Mucosa of gallbladder (tissue), 1 donor: ENCODE measurements around the gene VPS37C. TPM values are rescaled to one million over a fixed set of nuclear protein-coding genes. Genes with fewer than 3 reads are reported as not detected.
"Not testable (repeated sequence)": the region's sequence is repeated elsewhere in the genome, so short reads cannot be mapped to it uniquely, and the experiment has no call there.

Experiments used
- DNase-seq: peaks from one replicate; pipeline ENCODE4 v3.0.0-alpha.2; 2020; ENCODE audit warnings: low spot score
- total RNA-seq: library from RNA; stranded (reverse); gene quantifications from one replicate; pipeline ENCODE4 v1.2.1, GENCODE V29; 2021
- donor health status: DM: no; HTN: no; CAD: no.

Gene VPS37C
- total RNA-seq, 1 donor from 2014 or later = 34.5 TPM

DNA sequence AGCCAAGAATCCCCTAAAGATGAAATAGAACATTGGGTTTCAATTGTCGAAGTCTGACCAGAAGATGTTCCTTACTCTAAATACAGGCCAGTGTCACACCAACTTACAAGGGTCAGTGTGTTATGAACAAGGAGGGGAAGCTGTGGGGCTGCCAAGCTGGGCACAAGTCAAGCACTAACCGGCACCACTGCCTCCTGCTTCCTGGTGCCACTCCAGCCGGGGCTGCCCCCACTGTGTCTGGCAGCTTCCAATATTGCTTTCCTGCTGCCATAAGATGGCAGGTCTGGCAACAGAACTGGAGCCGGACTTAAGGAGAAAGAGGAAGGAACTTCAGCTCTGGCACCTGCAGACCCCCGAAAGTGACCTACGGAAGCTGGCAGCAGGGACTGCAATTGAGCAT is 13.7 kb upstream of the VPS37C start:
- DNase-seq = no peak

DNA sequence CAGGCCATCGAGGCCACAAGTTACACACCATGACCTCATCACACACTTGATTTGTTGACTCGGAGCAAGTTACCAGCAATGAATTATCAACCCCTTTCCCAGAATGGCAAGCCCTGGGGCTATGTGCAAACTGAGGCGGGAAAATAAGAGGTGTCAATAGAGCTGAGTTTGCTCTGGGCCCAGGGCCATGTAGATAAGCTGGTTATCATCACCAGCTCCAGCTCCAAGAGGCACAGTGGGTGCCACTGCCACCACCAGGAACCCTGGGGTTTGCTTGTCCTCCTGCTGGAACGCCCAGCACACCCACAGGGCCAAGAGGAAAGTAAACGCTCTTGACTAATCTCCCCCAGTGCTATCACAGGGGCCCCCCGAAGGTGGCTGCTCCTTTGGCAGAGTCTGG is 13.0 kb upstream of the VPS37C start:
- DNase-seq = no peak

DNA sequence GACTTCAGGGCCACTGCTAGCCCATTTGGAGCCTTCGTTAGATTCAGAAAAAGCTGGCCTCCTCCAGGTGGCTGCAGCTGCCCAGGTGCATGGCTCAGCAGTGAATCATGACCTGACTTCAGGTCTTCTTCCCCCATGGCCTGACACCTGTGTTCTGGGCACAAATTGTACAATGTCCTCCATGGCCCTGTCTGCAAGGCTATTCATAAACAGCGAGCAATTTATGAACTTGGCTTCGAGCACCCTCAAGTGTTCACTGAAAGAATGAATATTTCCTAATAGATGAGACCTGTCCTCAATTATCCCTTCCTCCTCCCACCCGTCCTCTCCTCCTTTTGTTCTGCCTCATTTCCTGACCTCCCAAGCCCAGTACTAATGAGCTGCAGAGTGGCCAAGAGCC is 12.2 kb upstream of the VPS37C start:
- DNase-seq = no peak

DNA sequence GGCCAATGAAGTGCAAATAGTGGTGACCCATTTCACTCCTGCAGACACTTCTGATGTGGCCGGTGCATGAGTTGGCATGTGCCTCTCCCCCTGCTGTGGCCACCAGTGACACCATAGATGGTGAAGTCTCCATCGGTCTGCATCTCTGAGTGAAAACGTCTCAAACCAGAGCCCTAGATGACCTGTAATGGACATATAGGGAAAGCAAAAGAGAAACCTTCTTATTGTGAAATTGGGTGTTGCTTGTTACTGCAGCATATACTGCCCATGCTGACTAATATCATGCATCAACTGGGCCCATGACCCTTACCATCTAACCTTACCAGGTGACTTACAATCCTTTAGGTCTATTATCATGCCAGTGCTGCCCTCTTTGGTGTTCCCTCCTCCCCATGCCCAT is 11.7 kb upstream of the VPS37C start:
- no peak for DNase-seq

DNA sequence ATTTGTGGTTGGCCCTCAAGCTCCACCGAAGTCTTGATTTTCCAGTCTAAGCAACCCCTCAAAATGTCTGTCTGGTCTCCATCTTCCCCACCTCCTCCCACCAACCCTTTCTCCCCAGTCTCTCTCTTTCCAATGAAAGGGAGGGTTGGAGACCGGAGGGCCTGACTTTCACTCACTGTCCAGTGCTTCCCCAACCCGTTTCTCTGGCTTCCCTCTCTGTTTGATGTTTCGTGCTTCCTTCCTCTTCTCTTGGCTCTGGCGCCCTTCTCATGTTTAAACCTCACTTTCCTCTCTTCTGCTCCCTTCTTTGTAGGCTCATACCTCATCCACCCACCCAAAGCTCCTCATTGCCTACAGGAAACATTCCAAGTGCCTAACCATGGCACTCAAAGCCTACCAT is 11.1 kb upstream of the VPS37C start:
- DNase-seq = no peak

DNA sequence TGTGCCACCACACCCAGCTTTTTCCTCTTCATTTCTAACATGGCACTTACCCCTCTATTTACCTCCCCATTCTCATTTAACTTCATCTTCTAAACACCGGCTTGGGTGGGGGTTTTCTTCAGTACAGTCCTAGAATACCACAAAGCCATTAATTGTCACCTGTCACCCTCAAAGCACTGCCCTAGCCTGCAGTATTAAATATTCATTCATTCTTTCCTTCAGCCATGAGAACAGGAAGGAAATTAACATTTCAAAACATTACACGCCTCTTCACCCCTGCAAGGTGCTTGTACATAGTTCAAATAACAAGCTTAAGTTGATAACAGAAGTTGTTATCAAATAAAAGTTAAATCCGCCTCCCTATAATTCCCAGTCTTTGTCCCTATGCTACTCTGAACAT is 10.7 kb upstream of the VPS37C start:
- no peak for DNase-seq

DNA sequence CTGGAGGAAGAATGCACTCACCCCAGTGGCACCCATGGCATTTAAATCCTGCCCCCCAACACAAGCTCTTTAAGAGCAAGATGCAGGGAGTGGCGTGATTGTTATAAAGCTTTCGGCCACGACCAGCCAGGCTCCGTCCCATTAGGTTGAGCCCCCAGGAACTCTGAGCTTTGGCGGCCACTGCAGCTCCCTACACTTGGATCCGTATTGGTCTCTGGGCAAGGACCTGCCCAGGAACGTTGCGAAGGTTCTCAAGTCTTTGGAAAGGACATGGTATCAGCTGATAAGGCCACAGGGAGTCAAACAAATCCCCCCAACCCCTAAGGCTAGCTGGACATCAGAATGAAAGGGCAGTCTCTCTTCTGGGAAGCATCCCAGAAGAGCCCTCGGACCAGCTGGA is 9.3 kb upstream of the VPS37C start:
- no peak for DNase-seq

DNA sequence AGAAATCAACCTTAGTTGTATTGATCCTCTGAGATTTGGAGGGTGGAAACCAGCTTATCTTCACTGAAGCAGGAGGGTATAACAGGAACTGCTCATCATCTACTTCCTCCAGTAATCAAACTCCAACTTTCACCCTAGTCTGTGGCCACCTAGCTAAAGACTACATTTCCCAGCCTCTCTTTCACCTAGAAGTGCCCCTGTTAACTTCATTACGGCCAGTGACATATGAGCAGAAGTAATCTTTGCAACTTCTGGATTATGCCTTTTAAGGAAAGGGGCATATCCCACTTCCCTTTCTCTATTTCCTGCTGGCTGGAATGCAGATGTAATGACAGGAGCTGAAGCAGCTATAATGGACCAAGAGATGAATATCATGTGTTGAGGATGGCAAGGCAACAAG is 7.6 kb upstream of the VPS37C start:
- no peak for DNase-seq

DNA sequence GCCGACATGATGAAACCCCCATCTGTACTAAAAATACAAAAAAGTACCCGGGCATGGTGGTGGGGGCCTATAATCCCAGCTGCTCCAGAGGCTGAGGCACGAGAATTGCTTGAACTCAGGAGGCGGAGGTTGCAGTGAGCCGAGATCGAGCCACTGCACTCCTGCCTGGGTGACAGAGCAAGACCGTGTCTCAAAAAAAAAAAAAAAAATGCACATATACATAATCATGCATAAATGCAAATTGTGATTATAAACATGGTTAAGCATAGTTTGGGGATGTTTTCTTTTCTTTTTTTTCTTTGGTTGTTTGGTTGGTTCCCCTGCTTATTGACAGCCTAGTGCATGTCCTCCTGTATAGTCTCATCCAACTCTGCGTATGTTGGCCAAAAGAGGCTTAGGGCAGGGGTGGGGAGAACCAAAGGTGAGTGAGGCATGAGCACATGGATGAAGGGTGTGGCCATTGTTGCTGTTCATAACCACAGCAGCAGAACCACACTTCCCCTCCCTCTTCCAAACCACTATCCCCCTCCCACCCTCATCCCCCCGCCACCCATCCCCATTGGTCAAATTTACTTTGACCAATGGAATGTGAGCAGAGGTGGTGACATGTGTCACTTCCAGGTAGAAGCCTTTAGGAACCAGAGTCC is 6.9 kb upstream of the VPS37C start:
- DNase-seq = no peak

DNA sequence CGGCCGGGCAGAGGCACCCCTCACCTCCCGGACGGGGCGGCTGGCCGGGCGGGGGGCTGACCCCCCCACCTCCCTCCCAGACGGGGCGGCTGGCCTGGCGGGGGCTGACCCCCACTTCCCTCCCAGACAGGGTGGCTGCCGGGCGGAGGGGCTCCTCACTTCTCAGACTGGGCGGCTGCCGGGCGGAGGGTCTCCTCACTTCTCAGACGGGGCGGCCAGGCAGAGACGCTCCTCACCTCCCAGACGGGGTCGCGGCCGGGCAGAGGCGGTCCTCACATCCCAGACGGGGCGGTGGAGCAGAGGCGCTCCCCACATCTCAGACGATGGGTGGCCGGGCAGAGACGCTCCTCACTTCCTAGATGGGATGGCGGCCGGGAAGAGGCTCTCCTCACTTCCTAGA is 5.1 kb upstream of the VPS37C start:
- not testable (repeated sequence) for DNase-seq

DNA sequence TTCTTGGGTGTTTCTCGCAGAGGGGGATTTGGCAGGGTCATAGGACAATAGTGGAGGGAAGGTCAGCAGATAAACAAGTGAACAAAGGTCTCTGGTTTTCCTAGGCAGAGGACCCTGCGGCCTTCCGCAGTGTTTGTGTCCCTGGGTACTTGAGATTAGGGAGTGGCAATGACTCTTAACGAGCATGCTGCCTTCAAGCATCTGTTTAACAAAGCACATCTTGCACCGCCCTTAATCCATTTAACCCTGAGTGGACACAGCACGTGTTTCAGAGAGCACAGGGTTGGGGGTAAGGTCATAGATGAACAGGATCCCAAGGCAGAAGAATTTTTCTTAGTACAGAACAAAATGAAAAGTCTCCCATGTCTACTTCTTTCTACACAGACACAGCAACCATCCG is 4.6 kb upstream of the VPS37C start:
- not testable (repeated sequence) for DNase-seq

DNA sequence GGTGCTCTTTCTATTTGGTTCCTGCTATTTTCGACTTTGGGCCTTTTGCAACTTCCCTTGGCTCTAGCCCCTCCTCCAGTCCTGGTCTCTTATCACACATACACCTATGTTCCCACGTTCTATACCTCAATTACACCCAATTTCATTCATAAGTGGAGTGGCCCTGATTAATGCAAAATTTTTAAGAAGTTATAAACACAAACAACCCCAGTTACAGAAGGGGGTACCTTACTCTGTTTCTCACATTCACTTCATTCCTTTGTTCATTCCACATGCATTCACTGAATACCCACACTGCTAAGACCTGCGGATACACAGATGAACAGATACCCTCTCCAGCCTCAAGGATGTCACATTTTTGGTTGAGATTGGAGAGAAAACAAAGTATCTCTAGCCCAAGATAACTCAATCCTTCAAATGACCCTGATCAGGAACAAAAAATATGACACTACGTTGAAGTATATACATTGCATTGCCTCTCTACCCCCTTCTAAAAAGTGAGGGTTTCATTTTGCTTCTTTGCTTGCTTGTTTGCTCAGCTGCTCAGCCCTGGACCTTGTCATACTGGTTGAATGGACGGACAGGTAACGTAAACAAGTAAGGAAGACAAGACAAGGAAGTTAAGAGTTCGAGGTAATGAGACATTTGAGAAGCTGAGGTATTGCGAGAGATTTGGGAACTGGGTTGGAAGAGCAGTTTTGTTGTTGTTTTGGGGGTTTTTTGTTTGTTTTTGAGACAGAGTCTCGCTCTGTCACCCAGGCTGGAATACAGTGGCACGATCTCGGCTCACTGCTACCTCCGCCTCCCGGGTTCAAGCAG is 3.6 kb upstream of the VPS37C start:
- DNase-seq = no peak

DNA sequence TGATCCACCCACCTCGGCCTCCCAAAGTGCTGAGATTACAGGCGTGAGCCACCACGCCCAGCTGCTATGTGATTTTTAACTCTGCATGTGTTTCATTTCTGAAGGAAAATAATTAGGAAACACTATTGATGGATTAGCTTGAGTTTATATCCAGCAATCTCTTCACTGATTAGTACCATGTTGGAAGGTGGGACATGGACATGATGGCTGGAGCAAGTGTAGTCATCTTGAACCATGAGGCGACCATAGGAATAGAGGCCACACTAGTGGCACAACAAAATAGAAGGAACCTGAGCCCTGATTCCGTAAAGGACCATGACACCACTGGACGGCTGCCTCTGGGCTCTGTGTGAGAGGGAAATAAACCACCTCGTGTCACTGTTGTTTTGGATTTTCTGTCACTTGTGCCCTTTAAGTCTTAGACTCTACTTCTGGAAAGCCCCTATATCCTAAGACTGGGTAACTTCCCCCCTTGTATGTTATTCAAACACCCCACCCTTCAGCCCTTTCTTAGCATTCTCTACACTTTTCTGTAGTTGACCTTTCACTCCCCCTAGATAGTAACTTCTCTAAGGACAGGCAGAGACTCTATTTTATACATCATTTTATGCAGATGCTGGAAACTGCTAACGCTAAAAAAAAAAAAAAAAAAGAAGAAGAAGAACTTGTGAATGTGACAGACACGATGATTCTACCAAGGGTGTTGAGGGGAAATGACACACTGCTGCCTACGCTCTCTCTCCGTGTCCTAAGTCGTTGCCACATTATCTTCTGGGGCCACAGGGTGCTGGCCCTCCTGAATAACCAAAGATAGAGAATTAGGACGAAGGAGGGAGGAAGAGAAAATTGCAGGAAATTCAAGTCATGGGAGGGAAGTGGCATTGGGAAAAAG is 2.7 kb upstream of the VPS37C start:
- DNase-seq = no peak

DNA sequence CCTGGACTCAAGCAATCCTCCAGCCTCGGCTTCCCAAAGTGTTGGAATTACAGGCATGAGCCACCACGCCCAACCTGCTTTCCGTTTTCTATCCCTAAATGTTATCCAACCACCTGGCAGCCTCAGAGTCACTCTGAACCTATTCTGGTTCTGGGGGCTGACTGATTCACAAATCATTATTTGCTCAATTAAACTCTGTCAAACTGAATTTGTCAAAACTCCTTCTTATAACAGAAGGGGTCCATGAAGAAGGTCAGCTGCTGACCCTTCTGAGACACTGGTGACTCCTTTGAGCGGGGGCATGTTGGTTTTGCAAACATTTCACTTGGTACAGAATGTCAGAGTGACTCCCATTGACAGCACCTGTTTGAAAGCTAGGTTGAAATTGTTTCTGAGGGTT is 1.8 kb upstream of the VPS37C start:
- DNase-seq = no peak

DNA sequence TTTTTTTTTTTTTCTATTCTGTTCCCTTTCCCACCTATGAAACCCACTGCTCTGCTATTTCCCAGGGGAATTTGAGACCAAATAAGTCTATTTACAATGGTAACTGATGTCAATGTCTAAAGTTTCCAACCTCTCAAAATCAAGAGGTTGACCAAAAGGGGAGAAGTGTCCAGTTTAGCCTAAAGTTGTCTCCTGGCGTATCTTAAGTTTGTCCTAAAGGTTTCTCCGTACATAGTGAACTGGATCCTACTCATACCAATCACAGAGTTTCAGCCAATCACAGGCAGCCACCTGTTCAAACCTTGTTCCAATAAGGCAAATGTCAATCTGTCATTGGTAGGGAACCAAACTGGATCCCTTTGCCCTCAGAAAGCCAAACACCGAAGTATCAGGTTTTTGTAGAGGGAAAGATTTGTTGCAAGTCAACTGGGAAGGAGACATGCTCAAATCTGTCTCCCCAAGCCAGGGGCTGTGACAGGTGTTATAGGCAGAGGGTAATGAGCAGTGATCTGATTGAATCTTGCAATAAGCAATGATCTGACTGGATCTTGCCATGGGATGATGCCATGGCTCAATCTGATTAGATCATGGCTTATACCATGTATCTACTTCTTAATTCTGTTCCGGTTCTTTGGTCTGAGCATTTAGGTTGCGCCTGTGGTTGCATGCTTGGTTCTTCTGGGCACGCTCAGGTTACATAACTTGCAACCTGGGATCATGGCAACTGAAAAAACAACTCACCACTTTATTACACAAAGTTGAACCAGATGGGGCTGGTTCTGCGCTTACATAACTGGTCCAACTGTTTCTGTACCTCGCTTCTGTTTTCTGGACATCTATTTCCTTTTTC is 1.1 kb upstream of the VPS37C start:
- DNase-seq = no peak

DNA sequence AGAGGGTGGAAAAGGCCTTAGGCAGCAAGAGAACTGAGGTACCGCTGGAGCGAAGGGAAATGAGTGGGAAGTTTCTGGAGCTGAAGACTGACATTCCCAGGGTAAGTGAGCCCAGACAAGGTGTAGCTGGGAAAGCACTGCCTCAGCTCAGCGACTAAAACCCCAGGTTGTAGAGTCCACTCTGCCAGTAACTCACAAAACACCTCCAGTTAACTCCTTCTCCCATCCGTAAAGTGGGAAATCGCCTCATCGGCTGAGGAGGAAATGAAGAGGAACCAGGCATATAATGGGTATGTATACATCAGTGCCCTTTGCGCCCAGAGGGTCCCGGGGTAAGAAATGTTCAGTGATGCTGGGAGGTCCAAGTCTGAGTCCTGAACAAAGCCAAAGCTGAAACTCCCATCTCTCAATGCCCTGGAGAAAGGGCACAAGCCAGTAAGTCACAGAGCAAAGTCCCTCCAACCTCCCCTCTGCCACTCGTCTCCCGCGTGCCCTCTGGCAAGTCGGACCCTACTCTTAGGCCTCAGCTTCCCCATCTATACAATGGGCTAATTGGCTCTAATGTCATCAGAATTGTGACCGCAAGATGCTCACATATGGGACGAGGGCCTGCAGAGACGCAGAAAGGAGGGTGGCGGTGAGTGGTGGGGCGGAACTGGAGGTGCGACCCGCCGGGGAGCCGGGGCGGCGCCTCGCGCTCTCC is 588 bp downstream of the VPS37C start:
- no peak for DNase-seq

DNA sequence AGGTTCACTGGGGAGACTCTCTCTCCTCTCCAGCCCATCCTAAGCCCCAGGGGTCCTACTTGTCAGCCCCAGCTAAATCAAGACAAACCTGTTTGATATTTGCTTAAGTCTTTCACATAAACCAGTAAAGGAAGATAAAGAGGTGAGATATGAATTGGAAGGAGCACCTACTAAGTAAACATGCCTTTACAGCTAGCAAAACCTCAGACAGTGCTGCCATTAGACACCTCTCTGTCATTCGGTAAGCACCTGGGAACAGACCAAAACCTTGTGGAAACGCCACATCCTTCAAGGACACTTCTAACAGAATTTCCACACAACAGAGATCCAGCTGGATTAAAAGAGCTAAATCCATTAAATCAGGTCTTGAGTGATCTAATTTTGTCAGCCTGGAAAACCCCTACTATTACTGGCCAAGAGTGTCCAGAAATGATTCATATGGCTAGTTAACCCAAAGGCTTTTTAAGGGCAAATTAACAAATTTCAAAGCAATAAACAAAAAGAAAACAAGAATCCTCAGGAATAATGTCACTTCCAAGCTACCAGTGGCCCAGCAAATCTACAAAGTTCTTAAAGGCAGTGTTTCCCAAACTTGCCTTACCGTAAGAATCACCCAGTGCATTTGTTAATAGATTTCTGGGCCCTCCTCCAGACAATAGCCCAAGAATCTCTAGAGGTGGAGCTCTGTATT is 2.4 kb downstream of the VPS37C start:
- no peak for DNase-seq

DNA sequence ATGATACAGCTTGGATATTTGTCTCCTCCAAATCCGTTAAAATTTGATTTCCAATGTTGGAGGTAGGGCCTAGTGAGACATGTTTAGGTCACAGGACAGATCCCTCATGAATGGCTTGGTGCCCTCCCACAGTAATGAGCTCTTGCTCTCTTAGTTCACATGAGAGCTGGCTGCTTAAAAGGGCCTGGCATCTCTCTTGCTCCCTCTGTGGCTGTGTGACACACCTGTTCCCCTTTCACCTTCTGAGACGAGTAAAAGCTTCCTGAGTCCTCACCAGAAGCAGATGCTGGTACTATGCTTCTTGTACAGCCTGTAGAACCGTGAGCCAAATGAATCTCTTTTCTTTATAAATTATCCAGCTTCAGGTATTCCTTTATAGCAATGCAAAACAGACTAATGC is 3.5 kb downstream of the VPS37C start:
- DNase-seq = no peak

DNA sequence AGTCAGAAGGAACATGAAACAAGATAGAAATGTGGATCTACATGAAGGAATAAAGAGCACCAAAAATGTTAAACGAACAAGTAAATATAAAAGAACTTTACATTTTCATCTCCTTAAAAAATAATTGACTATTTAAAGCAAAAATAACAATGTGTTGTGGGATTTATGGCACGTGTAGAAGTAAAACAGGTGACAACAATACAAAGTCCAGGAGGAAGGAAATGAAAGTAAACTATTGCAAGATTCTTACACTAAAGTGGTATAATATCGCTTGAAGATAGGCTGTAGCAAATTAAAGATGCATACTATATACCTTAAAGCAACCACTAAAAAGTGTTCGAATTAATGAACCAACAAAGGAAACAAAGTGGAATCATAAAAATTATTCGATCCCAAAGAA is 5.5 kb downstream of the VPS37C start:
- no peak for DNase-seq

DNA sequence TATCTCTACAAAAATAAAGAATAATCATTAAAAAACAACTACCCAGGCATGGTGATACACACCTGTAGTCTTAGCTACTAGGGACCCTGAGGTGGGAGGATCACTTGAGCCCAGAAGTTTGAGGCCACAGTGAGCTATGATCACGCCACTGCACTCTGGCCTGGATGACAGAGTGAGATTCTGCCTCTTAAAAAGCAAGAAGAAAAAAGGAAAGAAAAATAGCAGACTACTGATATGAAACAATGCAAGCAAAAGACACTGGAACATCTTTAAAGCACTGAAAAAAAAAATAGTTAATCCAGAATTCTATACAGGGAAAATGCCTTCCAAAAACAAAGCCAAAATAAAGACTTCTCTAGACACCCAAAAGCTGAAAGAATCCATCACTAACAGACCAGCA is 5.9 kb downstream of the VPS37C start:
- no peak for DNase-seq
